Measurements from ENCODE around the gene CPT2.

DNA sequence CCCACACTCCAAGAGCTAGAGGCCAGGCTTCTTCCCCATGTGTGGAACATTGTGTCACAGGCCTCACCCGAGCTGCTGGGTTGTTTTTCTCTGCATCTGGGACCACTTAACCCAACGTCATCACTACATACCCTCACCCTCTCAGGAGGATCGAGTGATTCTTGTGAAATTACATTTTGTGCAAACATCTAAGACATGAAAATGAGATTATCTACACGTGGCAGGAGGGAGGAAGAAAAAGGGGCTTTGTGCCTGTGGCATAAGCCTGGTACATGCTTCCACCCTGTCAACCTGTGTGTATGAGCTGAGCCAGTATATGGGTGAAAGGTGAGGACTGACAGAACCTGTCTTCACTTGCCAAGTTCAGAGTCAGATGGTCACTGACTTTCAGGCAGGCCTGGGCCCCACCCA, 1.6 kb downstream of the CPT2 start:
- no peak for TF ChIP-seq CTCF (IDR thresholded peaks at IDR 0.05; ENCODE audit: low read length)
- TF ChIP-seq EZH2 (optimal IDR thresholded peaks at IDR 0.05; ENCODE audit: low read depth, low read length) = no peak

Measured in MM.1S (cell line).